HG03432 (cell line): ENCODE measurements around the gene C11orf21.
"Not testable (repeated sequence)": the region's sequence is repeated elsewhere in the genome, so short reads cannot be mapped to it uniquely, and the experiment has no call there.

Experiments
- ATAC-seq: cut with Tn5 transposase; IDR thresholded peaks from one replicate; pipeline ENCODE4 v1.9.1; 2021; ENCODE audit warnings: mild to moderate bottlenecking, moderate library complexity; ENCODE audit not compliant: unreplicated experiment

The C11orf21 gene

DNA sequence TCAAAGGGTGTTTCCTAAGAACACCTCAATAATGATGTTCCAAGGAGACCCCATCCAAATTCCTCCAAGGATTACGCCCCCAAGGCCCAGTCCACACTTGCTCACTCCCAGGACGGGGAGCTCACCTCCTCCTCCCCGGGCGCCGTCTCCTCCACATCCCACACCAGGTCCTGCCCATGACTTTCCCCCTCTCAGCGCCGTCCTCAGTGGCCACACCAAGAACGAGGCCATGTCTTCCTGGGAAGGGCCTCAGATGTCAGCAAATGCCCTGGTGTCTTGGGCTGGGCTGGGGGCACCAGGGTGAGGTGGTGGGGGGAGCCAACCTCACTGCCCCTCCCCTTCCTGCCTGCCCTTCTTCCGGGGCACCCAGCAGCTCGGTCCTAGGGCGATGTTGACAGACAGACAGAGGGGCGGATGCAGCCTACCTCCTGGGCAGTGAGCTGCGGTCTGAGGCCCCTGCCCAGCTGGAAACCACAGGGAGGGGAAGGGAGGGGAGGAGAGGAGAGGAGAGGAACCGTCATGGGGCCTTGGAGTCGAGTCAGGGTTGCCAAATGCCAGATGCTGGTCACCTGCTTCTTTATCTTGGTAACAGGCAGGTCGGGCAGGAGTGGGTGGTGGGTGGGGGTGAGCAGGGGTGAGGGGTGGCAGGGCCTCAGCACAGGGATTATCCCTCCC is at the start of gene C11orf21, which contains the start of gene TSPAN32:
Gene C11orf21, minus strand, starts transcription at position 288 of the 675 bp plus-strand sequence. Its CDS starts 110 bp downstream, at position 178.
Gene TSPAN32, plus strand, starts transcription at position 383 of the 675 bp plus-strand sequence. Its CDS starts 137 bp downstream, at position 520.
- peak; percentile 41 for ATAC-seq

DNA sequence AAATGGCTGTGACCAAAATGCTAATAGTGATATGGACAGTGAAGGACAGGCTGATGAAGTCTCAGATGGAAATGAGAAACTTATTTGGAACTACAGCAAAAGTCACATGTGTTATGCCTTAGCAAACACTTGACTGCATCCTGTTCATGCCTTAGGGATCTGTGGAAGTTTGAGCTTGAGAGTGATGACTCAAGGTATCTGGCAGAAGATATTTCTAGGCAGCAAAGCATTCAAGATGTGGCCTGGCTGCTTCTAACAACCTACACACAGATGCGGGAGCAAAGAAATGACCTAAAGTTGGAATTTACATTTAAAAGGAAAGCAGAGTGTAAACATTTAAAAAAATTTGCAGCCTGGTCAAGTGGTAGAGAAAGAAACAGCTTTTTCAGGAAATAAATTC is 47.3 kb upstream of the C11orf21 start:
- ATAC-seq = no peak

DNA sequence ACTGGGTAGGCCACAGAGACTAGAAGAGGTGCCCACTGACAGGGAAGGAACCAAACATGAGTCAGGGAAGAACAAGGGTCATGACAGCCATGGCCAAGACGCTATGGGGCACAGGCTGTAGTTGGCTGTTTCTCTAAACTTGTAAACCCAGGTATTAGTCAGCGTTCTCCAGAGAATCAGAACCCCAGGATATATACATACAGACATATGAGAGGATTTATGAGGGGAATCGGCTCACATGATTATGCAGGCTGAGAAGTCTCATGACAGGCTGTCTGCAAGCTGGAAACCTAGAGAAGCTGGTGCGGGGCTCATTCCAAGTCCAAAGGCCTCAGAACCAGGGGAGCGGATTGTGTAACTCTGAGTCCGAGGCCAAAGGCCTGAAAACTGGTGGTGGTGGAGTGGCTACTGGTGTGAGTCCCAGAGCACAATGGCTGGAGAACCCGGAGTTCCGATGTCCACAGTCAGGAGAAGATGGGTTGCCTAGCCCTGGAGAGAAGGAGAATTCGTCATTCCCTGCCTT is 45.7 kb upstream of the C11orf21 start:
- no peak for ATAC-seq

GRCh38 chr11:2346586-2347307 is 45.0 kb upstream of the C11orf21 start:
- no peak for ATAC-seq

DNA sequence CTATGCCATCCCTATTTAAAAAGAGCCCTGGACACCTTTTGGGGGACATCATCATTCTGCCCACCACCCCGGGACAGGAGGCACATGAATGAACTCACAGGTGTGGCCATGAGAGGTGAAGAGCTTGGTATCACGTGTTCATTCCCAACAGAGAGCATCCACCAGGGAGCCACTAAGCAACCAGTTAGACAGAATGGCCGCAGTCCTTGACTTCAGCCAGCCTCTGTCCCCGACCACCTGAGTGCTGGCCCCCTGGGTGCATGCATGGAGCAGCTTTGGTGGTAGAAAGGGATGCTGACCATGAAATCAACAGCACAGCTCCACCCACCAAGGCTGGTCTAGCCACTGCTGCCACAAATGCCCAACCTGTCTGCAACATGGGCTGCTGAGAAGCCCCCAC is 44.3 kb upstream of the C11orf21 start:
- no peak for ATAC-seq

- ATAC-seq = no peak
Observed at GRCh38 chr11:2345050-2345449, 43.3 kb upstream of the C11orf21 start.

DNA sequence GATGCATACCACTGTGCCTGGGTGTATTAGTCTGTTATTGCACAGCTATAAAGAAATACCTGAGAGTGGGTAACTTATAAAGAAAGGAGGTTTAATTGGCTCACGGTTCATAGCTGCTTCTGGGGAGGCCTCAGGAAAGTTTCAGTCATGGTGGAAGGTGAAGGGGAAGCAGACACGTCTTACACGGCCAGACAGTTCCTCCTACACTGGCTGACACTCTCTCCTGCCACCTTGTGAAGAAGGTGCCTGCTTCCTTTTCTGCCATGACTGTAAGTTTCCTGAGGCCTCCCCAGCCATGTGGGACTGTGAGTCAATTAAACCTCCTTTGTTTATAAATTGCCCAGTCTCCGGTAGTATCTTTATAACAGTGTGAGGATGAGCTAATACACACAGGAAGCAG is 41.8 kb upstream of the C11orf21 start:
- ATAC-seq = no peak

DNA sequence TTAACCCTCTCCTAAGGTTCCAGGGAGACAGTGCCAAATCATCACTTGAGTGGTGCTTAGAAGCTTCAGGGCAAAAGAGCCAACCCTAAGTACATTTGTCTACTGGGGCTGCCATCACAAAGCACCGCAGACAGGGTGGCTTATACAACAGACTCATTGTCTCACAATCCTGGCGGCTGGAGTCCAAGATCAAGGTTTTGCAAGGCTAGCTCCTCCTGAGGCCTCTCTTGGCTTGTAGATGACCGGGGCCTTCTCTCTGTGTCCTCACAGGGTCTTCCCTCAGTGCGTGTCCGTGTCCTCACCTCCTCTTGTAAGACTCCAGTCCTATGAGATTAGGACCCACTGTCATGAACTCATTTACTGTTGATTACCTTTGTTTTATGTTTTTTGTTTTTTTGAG is 41.3 kb upstream of the C11orf21 start:
- no peak for ATAC-seq

DNA sequence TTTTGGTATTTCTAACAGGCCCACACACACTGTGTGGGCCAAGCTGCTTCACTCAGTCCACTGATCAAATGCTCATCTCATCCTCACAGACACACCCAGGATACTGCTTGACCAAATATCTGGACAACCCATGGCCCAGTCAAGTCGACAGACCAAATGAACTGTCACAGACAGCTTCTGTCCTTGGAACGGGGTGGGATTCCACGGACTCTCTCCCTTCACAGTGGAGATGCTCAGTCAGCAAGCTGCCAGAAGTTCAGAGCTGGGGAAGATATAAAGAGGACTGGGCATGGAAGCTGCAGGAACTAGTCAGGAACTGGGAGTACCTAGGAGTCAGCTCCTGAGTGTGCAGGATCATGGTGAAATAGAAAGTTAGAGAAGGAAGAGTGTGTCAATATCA is 40.8 kb upstream of the C11orf21 start:
- ATAC-seq = no peak

DNA sequence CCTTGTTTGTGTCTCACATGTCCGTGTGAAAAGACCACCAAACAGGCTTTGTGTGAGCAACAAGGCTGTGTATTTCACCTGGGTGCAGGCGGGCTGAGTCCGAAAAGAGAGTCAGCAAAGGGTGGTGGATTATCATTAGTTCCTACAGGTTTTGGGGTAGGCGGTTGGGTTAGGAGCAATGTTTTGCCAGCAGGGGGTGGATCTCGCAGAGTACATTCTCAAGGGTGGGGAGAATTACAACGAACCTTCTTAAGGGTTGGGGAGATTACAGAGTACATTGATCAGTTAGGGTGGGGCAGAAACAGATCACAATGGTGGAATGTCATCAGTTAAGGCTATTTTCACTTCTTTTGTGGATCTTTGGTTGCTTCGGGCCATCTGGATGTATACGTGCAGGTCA is 37.0 kb upstream of the C11orf21 start:
- not testable (repeated sequence) for ATAC-seq

GRCh38 chr11:2335286-2335685 is 33.6 kb upstream of the C11orf21 start:
- ATAC-seq = not testable (repeated sequence)

DNA sequence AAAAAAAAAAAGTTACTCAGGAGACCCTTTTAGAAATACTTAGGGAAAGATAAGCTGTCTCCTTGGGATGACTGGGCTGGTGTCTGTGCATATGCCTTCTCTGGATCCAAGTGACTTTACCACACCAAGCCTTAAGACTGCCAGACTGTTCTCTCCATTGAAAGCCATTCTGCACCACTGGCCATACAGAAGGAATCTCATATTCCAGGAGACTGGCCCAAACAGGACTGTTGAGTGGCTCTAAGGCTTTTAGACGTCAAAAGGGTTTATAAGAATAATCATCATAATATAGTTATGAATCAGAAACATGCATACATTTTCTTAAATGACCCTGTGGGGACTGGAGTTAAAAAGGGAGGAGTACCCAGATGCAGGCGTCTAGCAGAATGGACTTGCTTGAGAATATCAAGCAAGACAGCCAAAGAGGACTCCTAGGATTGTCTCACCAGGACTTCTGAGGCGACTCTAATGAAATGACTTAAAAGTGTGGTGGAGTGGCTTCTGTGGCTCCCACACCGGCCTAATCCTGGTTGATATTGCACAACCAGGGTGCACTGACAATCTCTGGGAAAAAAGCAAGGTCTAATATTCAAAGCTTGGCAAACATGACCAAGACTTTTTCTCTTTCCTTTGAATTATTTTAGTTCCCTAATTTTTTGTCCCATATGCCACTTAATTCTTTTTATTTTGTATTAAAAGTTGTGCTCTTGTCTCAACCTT is 31.9 kb upstream of the C11orf21 start:
- not testable (repeated sequence) for ATAC-seq

DNA sequence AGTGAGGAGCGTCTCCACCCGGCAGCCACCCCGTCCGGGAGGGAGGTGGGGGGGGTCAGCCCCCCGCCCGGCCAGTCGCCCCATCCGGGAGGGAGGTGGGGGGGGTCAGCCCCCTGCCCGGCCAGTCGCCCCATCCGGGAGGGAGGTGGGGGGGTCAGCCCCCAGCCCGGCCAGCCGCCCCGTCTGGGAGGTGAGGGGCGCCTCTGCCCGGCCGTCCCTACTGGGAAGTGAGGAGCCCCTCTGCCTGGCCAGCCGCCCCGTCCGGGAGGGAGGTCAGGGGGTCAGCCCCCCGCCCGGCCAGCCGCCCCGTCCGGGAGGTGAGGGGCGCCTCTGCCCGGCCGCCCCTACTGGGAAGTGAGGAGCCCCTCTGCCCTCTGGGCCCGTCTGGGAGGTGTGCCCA is 30.9 kb upstream of the C11orf21 start:
- ATAC-seq = not testable (repeated sequence)

DNA sequence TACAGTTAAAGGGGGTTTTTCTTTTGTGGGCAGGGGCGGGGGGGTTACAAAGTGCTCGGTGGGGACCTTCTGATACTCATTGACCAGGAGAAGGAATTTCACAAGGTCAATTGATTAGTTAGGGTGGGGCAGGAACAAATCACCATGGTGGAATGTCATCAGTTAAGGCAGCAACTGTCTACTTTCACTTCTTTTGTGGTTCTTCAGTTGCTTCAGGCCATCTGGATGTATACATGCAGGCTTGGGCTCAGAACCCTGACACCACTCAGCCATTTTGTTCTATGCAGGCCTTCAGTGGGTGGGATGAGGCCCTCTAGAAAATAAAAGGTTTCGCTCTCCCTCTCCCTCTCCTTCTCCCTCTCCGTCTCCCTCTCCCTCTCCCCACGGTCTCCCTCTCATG is 29.7 kb upstream of the C11orf21 start:
- ATAC-seq = no peak

GRCh38 chr11:2330696-2331095 is 29.0 kb upstream of the C11orf21 start:
- ATAC-seq = no peak

DNA sequence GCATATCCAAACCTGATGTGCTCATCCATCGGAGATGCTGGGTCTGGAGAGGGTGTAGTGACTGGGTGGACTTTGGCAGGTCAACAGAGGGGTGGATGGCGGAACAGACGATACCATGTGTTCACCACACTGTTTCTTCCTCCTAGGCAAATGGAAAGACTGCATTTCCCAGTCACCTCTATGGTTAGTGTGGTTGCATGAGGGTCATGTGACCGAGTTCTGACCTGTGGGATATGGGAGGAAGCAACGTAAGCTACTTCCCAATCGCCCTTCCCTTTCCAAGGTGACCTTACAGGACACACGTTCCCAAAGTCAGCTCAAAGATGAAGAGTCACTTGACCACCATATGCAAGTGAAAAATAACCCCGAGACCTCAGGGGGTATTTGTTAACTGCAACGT is 27.8 kb upstream of the C11orf21 start:
- ATAC-seq = no peak

DNA sequence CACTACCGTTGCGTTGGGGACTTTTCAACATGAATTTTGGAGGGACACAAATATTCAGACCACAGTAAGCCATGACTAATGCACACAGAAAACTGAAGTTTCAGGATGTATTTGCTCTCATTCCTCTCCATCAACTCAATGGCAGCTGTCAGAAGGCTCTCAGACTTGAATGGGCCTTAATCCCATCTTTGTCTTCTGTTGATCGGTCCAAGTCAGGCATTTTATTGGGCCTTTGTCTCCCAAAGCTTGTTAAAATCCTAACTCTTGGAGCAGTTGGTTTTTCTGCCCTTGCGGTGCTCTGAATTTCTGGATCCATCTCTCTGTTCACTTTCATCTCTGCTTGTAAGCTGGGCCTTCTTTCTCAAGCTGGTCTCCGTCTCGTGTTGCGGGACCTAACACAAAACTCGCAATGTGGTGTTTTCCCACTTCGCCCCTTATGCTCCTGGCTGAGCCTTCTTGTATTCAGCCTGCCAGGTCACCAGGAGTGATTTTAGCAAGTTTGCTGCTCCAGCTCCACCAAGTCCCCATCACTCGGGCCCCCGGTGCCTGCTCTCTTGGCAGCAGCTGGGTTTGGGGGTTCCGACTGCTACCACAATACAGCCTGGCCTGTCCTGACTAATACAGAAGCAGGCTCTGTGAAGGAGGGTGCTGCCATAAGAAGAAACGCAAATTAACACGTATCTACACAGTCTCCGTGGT is 27.1 kb upstream of the C11orf21 start:
- ATAC-seq = no peak

GRCh38 chr11:2328021-2328420 is 26.3 kb upstream of the C11orf21 start:
- no peak for ATAC-seq

DNA sequence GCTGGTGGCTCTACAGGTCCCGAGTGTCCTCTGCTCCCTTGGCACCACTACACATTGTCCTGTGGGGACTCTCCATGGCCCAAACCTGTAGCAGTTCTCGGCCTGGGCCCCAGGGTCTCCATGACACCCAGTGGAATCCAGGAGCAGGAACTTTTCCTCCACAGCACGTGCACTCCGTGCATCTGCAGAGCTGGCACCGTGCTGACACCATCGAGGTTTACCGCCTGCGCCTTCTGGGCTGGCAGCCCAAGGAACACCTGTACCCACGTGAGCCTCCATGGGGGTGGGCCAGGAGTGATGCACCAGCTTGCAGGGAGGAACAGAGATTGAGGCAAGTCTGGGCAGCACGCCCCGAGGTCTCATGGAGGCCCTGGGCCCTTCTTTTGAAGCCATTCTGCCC is 25.3 kb upstream of the C11orf21 start:
- no peak for ATAC-seq

DNA sequence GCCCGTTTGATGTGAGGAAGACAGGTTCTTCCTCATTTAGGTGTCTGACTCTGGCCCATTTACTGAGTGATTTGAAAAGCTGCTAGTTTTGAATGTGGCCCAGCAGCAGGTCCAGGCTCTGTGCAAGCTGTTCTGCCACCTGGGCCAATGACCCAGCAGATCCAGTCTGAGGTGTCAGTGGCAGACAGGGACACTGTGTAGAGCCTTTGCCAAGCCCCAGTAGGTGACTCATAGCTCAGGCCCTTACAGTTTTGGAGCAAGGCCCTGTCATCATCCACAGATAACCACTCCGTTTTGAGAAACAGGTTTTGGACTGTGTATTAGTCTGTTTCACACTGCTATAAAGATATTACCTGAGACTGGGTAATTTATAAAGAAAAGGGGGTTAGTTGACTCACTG is 24.0 kb upstream of the C11orf21 start:
- no peak for ATAC-seq

DNA sequence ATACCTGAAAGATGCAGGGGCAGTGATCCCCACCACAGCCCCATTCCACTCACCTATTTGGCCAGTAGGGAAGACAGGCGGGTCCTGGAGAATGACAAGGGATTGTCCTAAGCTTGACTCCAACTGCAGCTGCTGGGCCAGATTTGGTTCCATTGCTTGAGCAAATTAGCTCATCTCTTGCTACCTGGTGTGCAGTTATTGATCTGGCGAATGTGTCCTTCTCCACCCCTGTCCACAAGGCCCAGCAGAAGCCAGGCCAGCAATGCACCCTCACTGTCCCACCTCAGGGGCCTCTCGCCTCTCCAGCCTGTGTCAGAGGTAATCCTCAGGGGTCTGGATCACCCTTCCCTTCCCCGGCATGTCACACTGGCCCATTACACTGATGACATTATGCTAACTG is 23.4 kb upstream of the C11orf21 start:
- ATAC-seq = no peak
